HG02938 (cell line): ENCODE data around the gene CALHM4.
"Not testable (repeated sequence)": the region's sequence is repeated elsewhere in the genome, so short reads cannot be mapped to it uniquely, and the experiment has no call there.

Source experiments
- ATAC-seq: cut with Tn5 transposase; IDR thresholded peaks from one replicate; pipeline ENCODE4 v1.9.1; 2021; ENCODE audit warnings: mild to moderate bottlenecking, moderate library complexity; ENCODE audit not compliant: unreplicated experiment

CALHM4 gene

DNA sequence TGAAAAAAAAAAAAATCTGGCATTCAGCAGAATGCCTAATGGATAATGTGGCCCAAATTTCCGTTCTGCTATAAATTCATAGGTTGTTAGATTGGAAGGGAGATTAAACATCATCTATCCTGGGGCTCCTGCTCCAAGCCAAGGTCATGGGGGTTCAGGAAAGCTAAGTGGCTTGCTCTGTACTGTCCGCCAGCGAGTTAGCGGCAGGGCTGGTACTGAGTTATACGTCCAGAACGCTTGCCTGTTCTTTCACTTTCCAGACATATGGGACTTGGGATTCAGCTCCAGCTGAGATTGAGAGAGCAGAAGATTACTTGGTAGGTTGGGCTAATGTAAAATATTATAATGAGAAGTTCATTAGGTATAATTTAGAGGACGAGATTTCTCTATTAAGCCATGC, 18.6 kb downstream of the CALHM4 start:
- no peak for ATAC-seq

DNA sequence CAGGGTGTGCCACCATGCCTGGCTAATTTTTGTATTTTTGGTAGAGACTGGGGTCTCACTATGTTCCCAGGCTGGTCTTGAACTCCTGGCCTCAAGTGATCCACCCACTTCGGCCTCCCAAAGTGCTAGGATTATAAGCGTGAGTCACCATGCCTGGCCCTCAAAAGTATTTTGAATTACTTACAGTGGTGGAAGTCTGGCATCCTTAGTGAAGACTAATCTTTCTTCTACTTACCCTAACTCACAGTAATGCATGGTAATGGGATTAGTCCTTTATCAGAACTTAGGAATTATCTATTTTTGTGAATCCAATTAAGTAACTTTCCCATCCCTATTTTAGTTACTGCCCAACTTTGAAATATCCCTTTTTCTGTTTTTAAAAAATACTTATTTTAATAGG, 21.7 kb downstream of the CALHM4 start:
- ATAC-seq = no peak

DNA sequence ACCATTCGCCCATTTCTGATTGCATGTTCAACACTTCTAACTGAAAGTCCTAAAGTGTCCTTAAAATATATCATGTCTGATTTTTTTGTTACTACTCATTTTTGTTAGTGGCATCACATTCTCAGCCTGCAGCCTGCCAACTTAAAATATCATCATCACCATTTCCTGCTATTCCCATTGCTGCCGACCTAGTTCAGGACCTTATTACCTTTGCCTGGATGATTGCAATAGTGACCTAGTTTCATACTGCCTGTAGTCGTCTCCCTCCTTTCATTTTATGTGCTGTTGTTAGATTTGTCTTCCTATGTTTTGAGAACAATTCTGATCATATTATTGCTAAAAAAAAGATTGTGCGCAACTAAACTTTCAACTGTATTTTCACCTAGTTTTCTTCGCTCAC, 23.9 kb downstream of the CALHM4 start:
- ATAC-seq = no peak

DNA sequence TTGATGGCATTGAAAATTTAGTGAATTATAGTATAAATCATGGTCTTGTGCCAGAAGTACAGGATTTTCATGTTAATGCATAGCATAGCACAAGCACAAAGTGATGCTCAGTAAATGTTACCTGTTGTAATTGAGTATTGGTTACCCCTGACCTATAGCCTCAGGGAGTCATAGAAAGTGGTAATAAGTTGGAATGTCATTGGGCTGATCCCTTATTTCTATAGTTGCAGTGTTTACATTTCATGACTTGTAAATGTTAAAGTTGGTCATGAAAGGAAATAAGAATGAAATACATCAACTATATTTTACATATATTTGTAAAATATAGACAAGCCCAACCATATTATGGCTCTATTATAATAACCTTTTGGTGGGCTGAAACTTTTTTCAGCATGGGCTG, 24.8 kb downstream of the CALHM4 start:
- ATAC-seq = no peak

DNA sequence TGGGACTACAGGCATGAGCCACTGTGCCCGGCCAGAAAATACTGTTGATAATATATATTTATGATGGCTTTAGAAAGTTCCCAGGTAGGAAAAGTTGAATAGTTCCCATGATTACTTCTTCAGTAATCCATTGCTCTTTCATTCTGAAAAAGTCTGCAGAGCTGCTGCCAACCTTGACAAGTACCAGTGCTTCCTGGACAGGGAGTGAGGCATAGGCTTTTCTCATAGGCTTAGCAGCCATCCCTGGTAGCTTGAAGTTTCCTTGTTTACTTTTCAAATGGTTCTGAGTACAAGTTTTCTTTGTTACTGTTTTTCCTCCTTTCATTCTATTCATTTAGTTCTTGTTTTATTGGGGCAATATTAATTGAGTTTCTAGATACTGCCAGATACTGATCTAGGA, 25.6 kb downstream of the CALHM4 start:
- no peak for ATAC-seq

DNA sequence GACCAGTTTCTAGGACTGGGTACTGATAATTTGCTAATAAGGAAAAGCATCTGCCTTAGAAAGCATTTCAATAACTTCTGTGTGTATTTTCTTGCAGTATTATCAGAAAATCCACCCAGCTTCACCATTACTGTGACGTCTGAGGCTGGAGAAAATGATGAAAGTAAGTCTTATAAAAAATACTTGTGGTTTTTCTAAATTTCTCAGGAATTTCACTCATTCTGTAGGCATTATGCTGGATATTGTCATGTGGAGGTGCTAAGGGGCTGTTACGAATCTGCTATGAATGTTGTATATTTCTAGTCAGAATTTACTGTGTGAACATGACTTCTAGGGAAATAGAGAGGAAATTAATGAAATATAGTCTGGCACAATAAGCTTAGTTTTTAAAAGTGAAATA, 26.6 kb downstream of the CALHM4 start:
- no peak for ATAC-seq

DNA sequence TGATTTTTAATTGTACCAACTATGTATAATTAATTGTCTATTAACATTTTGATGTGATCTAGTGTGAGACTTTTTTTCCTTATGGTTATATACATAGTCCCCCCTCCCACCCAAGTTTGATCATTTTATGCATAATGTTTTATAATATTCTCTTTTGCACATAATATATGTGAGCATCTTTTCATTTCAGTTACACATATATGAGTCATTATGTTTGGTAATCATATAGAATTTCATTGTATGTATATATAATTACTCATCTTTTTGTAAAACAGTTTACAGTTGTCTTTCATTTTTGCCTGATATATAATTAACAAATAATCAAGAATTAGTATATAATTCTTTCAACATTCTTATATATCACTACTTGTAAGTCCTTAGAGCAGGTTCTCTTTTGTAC, 32.7 kb downstream of the CALHM4 start:
- no peak for ATAC-seq

DNA sequence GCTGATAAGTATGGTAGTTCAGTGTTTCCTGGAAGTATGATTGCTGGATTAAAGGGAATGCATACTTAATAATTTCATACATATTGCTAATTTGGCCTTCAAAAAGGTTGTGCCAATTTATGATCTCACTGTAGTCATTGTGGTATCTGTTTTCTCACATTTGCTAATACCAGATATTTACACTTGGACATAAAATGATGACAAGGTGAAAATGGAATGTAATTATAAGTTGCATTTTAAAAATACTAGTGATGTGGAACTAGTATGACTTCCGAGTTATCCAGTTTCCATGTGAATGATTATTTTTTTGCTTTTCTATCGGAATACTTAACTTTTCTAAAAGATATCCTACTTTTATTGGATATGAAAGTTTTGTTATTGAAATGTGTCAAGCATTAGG, 33.2 kb downstream of the CALHM4 start:
- no peak for ATAC-seq

DNA sequence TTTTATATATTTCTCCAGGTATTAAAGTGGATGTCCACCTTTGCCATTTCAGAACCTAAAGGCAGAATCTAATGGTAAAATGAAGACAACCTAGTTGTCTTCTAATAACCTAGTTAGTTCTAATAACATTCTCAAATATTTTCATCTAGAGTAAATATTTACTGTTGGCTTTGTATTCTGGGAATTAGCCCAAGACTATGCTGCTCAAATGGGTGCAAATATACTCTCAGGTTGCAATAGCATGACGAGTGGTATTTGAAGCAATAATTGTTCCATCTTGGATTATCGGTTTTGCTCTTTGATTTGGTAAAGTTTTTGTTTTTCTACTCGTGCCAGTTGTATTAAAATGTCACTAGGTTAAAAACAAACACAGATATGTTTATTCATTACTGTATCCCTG, 41.7 kb downstream of the CALHM4 start:
- ATAC-seq = no peak

DNA sequence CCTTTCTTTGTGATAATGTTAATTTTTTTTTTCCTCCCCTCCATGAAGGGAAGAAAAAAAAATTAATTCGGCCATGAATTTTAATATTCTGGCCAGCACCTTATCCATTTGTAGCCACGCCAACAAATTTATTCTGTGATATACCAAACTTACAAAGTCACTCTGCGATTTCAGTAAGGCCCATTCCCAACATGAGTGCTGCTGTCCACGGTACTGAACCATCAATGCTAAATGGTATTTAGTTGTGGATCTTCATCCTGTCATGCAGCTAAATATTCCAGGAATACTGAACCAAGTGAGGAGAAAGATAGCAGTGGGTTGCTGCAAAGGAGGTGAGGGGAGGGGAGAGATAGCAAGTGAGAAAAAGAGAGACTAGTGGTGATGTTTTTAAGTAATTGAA, 43.3 kb downstream of the CALHM4 start:
- no peak for ATAC-seq

DNA sequence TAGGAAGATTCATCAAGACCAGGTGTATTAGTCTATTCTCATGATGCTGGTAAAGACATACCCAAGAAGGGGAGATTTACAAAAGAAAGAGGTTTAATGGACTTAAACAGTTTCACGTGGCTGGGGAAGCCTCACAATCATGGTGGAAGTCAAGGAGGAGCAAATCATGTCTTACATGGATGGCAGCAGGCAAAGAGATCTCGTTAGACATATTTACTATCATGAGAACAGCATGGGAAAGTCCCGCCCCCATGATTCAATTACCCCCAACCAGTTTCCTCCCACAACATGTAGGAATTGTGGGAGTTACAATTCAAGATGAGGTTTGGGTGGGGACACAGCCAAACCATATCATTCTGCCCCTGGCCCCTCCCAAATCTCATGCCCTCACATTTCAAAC, 50.4 kb downstream of the CALHM4 start:
- ATAC-seq = not testable (repeated sequence)

DNA sequence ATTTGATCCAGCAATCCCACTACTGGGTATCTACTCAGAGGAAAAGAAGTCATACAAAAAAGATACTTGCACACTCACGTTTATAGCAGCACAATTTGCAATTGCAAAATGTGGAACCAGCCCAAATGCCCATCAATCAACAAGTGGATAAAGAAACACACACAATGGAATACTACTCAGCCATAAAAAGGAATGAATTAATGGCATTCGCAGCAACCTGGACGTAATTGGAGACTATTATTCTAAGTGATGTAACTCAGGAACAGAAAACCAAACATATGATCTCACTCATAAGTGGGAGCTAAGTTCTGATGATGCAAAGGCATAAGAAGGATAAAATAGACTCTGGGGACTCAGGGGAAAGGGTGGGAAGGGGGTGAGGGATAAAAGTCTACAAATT, 51.3 kb downstream of the CALHM4 start:
- ATAC-seq = not testable (repeated sequence)

DNA sequence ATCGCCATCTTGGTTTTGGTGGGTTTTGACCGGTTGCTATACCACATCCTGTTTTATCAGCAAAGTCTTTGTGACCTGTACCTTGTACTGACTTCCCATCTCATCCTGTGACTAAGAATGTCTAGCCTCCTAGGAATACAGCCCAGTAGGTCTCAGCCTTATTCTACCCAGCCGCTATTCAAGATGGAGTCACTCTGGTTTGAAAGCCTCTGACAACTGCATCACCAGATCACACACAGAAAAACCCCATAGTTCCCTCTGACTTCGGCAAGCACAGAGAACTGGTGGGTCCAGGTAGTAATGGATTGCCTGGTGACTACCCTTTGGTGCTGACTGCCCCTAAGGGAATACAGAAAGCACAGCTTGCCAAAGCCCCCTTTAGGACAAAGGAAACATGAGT, 52.4 kb downstream of the CALHM4 start:
- ATAC-seq = no peak
